ENCODE data around the gene TPK1.

The TPK1 gene

DNA sequence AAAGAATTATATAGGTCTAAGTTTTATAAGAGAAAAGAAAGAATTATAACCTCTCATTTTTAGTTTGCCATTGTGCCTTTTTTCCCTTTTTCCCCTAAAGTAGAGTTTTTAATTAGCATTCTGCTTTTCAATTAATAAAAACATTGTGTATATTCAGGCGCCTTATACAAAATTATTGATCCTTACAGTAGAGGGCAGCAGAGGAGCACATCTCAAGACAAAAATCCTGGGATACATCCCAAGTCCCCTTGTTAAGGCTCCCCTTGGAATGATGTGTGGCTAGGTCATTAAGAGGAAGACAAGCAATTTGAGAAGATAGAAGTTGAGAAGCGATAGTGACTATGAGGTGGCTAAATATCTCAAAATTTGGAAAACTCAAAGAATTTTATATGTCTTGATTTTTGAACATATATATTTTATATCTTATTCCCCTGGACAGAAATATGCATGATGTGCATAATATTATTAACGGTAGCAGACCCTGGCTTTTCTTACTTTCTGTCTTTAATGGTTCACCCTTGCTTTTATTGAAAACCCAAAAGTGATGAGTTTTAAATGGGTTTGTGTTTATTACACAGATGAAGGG is 19.1 kb upstream of the TPK1 start:
- Histone ChIP-seq H3K27me3 (ENCODE audit: control insufficient read depth, insufficient read depth, low read length, poor library complexity, severe bottlenecking) (no peaks in the 10 kb centered on the region), H3K27ac (ENCODE audit: insufficient read depth, low read depth, low read length, poor library complexity, severe bottlenecking) (no peak overlapping the region), H3K4me1 (ENCODE audit: control insufficient read depth, insufficient read depth, low read length) (no peaks in the 10 kb centered on the region), H3K9me3 (ENCODE audit: control insufficient read depth, low read length) (no peaks in the 10 kb centered on the region), H3K36me3 (ENCODE audit: control insufficient read depth, insufficient read depth, low read length) (no peaks in the 10 kb centered on the region), H3K4me3 (ENCODE audit: insufficient read depth, low read depth, low read length) (no peak overlapping the region)
- 50 to 52% methylated on average over 1 to 3 of the region's 3 CpGs for WGBS, 2 experiments

DNA sequence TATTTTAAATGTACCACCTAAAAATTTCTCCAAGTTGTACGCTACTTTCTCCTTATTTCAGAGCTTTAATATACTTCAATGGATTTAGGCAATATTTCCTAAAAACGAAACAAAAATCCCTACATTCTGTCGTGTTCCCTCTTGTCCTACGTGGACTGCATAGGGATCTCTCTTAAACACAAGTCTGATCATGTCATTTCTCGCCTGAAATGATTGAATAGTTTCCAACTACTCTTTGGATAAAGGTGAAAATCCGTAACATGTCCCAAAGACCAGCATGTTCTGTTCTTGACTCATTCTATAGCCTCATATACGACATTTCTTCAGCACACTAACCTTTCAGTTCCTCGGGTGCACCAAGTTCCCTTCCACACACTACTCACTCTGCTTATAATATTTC is 17.7 kb upstream of the TPK1 start:
- H3K4me1 ChIP-seq (ENCODE audit: control insufficient read depth, insufficient read depth, low read length): no peaks in the 10 kb centered on the region
- H3K27me3 ChIP-seq (ENCODE audit: control insufficient read depth, insufficient read depth, low read length, poor library complexity, severe bottlenecking): no peaks in the 10 kb centered on the region
- WGBS, 2 experiments: 89 to 93% methylated on average over 8 of the region's 8 CpGs
- no peak overlapping the region for H3K4me3 ChIP-seq (ENCODE audit: insufficient read depth, low read depth, low read length)
- no peaks in the 10 kb centered on the region for H3K36me3 ChIP-seq (ENCODE audit: control insufficient read depth, insufficient read depth, low read length)
- H3K9me3 ChIP-seq (ENCODE audit: control insufficient read depth, low read length): no peaks in the 10 kb centered on the region
- H3K27ac ChIP-seq (ENCODE audit: insufficient read depth, low read depth, low read length, poor library complexity, severe bottlenecking): no peak overlapping the region

DNA sequence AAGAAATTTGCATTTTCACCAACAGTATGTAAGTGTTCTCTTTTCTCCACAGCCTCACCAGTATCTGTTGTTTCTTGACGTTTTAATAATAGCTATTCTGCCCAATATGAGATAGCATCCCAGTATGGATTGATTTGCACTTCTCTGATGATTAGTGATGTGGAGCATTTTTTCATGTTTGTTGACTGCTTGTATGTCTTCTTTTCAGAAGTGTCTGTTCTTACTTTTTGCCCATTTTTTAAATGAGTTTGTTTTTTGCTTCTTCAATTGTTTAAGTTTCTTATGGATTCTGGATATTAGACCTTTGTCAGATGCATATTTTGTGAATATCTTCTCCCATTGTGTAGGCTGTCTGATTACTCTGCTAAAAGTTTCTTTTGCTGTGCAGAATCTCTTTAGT is 12.2 kb upstream of the TPK1 start:
- Histone ChIP-seq H3K4me1 (ENCODE audit: control insufficient read depth, insufficient read depth, low read length) (no peaks in the 10 kb centered on the region), H3K36me3 (ENCODE audit: control insufficient read depth, insufficient read depth, low read length) (no peaks in the 10 kb centered on the region), H3K9me3 (ENCODE audit: control insufficient read depth, low read length) (no peaks in the 10 kb centered on the region), H3K27ac (ENCODE audit: insufficient read depth, low read depth, low read length, poor library complexity, severe bottlenecking) (no peak overlapping the region), H3K4me3 (ENCODE audit: insufficient read depth, low read depth, low read length) (no peak overlapping the region), H3K27me3 (ENCODE audit: control insufficient read depth, insufficient read depth, low read length, poor library complexity, severe bottlenecking) (no peaks in the 10 kb centered on the region)
- 94 to 100% methylated on average over 1 of the region's 1 CpG for WGBS, 2 experiments

DNA sequence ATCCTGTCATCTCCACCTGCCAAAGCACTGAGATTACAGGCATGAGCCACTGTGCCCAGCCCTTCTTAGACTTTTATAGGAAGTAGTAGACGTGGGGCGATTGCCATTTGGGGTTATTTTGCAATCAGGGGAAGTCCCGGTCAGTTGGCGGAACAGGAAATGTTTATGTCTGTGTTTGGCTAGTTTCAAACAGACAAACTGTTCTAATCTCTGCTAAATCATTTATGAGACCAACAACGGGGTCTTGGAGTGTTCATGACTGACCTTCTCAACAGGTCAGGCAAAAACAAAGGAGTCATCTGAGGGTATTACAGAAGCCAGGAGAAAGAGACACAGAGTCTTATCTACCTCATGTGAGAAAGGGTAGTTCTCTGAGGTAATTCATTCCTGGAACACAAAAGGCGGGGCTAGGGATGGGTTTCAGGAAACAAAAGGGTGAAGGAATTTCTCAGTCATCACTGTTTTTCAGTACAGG is 6.6 kb upstream of the TPK1 start:
- no peaks in the 10 kb centered on the region for H3K27me3 ChIP-seq (ENCODE audit: control insufficient read depth, insufficient read depth, low read length, poor library complexity, severe bottlenecking)
- no peaks in the 10 kb centered on the region for H3K9me3 ChIP-seq (ENCODE audit: control insufficient read depth, low read length)
- no peaks in the 10 kb centered on the region for H3K4me1 ChIP-seq (ENCODE audit: control insufficient read depth, insufficient read depth, low read length)
- 88 to 92% methylated on average over 6 of the region's 6 CpGs for WGBS, 2 experiments
- no peaks in the 10 kb centered on the region for H3K36me3 ChIP-seq (ENCODE audit: control insufficient read depth, insufficient read depth, low read length)
- no peak overlapping the region for H3K27ac ChIP-seq (ENCODE audit: insufficient read depth, low read depth, low read length, poor library complexity, severe bottlenecking)
- no peak overlapping the region for H3K4me3 ChIP-seq (ENCODE audit: insufficient read depth, low read depth, low read length)

DNA sequence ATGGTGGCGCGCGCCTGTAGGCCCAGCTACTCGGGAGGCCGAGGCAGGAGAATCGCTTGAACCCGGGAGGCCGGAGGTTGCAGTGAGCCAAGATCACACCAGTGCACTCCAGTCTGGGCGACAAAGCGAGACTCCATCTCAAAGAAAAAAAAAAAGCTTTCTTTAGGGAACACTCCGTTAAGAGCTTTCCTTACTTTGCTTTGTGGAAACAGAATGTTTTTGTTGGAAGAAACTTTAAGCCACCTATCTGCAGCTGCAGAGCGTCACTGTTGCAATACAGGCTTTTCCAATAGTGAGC is 641 bp upstream of the TPK1 start:
- H3K4me1 ChIP-seq (ENCODE audit: control insufficient read depth, insufficient read depth, low read length): no peaks in the 10 kb centered on the region
- H3K27me3 ChIP-seq (ENCODE audit: control insufficient read depth, insufficient read depth, low read length, poor library complexity, severe bottlenecking): no peaks in the 10 kb centered on the region
- 91 to 97% methylated on average over 12 of the region's 12 CpGs for WGBS, 2 experiments
- H3K27ac ChIP-seq (ENCODE audit: insufficient read depth, low read depth, low read length, poor library complexity, severe bottlenecking): no peak overlapping the region
- H3K4me3 ChIP-seq (ENCODE audit: insufficient read depth, low read depth, low read length): peak overlapping the region; percentile 69
- H3K9me3 ChIP-seq (ENCODE audit: control insufficient read depth, low read length): no peaks in the 10 kb centered on the region
- no peaks in the 10 kb centered on the region for H3K36me3 ChIP-seq (ENCODE audit: control insufficient read depth, insufficient read depth, low read length)

DNA sequence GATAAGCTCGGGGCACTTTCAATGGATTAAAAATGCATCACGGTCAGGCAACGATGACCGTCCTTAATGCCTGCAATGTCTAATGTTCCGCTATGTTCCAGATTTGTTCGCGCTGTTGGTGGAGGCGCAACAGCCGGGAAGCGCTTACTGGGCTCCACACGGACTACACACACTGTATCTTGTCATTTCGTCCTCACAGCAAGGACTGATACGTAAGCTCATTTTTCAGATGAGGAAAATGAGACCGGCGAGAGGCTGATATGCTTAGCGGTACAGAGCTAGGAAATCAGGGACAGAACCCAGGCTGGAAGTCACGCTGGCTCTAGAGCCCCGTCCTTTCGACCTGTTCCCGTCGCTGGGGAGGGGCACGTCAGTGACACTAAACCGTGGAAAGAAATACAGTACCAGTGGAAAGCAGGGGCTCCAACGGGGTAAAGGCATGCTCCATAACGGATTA is 670 bp downstream of the TPK1 start:
- WGBS, 2 experiments: 3 to 4% methylated on average over 25 of the region's 25 CpGs
- no peaks in the 10 kb centered on the region for H3K9me3 ChIP-seq (ENCODE audit: control insufficient read depth, low read length)

DNA sequence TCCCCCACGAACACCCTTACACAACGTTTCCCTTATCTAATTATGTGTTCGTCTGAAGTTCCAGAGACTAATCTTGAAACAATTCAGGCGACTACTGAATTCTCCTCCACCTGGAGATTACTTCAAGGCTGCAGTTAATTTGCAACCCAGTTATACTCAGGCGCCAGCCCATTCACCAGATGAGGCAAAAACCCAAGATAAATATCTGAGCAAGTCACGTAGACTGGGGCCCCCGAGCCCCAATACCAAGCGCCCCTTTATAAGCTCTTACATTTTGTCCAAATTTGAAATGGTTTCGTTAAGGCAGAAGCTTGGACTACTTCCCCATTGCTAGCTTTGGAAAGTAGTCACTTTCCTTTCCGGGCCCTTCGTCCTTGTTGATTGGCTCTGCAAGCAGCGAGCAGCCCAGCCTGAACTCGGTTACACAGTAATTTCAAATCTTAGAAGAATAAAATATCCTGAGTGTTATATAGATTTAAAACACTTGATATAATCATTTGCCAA is 1.2 kb downstream of the TPK1 start:
- H3K27me3 ChIP-seq (ENCODE audit: control insufficient read depth, insufficient read depth, low read length, poor library complexity, severe bottlenecking): no peaks in the 10 kb centered on the region
- WGBS, 2 experiments: 64 to 75% methylated on average over 11 to 13 of the region's 13 CpGs
- H3K27ac ChIP-seq (ENCODE audit: insufficient read depth, low read depth, low read length, poor library complexity, severe bottlenecking): no peak overlapping the region

More for the DNA sequence above, 670 bp downstream of the TPK1 start:
- Histone ChIP-seq H3K4me1 (ENCODE audit: control insufficient read depth, insufficient read depth, low read length) (no peaks in the 10 kb centered on the region), H3K4me3 (ENCODE audit: insufficient read depth, low read depth, low read length) (peak overlapping the region; percentile 69), H3K36me3 (ENCODE audit: control insufficient read depth, insufficient read depth, low read length) (no peaks in the 10 kb centered on the region), H3K27ac (ENCODE audit: insufficient read depth, low read depth, low read length, poor library complexity, severe bottlenecking) (peak overlapping the region; percentile 70), H3K27me3 (ENCODE audit: control insufficient read depth, insufficient read depth, low read length, poor library complexity, severe bottlenecking) (no peaks in the 10 kb centered on the region)

DNA sequence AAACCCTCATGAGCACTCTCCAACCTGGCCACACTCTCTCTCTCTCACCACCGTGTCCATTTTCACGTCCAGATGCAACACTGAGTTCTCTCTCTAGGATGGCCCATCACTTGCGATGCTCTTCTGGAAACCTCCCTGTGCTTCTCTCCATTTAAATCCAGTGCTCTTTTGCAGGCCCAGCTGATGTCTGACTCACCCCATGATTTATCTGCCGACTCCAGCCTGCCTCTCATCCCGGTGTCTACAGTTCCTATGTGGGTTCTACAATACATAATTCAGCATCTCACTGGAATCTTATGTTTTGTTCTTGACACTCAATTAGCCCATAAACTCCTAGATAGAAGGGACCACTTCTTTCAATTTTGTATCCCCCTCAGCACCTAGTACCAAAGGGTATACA is 5.0 kb downstream of the TPK1 start:
- H3K36me3 ChIP-seq (ENCODE audit: control insufficient read depth, insufficient read depth, low read length): no peaks in the 10 kb centered on the region
- no peaks in the 10 kb centered on the region for H3K27me3 ChIP-seq (ENCODE audit: control insufficient read depth, insufficient read depth, low read length, poor library complexity, severe bottlenecking)
- H3K27ac ChIP-seq (ENCODE audit: insufficient read depth, low read depth, low read length, poor library complexity, severe bottlenecking): no peak overlapping the region
- WGBS, 2 experiments: 93 to 95% methylated on average over 5 of the region's 5 CpGs
- H3K4me3 ChIP-seq (ENCODE audit: insufficient read depth, low read depth, low read length): no peak overlapping the region
- H3K4me1 ChIP-seq (ENCODE audit: control insufficient read depth, insufficient read depth, low read length): no peaks in the 10 kb centered on the region
- H3K9me3 ChIP-seq (ENCODE audit: control insufficient read depth, low read length): no peaks in the 10 kb centered on the region

More for the DNA sequence above, 1.2 kb downstream of the TPK1 start:
- no peaks in the 10 kb centered on the region for H3K4me1 ChIP-seq (ENCODE audit: control insufficient read depth, insufficient read depth, low read length)
- no peaks in the 10 kb centered on the region for H3K9me3 ChIP-seq (ENCODE audit: control insufficient read depth, low read length)
- peak overlapping the region; percentile 69 for H3K4me3 ChIP-seq (ENCODE audit: insufficient read depth, low read depth, low read length)
- no peaks in the 10 kb centered on the region for H3K36me3 ChIP-seq (ENCODE audit: control insufficient read depth, insufficient read depth, low read length)

DNA sequence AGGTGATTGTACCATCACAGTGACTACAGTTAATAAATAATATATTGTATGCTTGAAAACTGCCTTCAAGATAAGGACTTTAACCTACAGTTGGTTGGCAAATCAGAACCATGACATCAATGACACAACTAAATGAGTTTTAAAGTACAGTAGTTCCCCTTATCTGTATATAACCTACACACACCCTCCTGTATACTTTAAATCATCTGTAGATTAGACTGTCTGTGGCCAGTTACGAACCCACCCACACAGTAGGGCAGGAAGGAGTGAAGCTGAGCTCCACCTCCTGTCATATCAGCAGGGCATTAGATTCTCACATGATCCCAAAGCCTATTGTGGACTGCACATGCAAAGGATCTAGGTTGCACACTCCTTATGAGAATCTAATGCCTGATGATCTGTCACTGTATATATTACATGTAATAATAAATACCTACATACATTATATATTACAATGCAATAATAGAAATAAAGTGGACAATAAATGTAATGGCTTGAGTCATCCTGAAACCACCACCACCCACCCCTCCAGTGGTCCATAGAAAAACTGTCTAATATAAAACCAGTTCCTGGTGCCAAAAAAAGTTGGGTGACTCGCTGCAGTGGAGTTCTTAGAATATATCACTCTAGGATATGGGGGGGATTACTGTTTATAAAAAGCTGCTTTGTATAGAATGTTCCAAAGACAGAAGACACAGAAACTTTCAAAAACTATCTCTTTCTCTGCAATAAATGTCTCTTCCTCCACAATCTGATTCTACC is 5.6 kb downstream of the TPK1 start:
- Histone ChIP-seq H3K27ac (ENCODE audit: insufficient read depth, low read depth, low read length, poor library complexity, severe bottlenecking) (no peak overlapping the region), H3K4me3 (ENCODE audit: insufficient read depth, low read depth, low read length) (no peak overlapping the region), H3K4me1 (ENCODE audit: control insufficient read depth, insufficient read depth, low read length) (no peaks in the 10 kb centered on the region), H3K27me3 (ENCODE audit: control insufficient read depth, insufficient read depth, low read length, poor library complexity, severe bottlenecking) (no peaks in the 10 kb centered on the region), H3K9me3 (ENCODE audit: control insufficient read depth, low read length) (no peaks in the 10 kb centered on the region), H3K36me3 (ENCODE audit: control insufficient read depth, insufficient read depth, low read length) (no peaks in the 10 kb centered on the region)
- 97 to 100% methylated on average over 1 to 2 of the region's 2 CpGs for WGBS, 2 experiments

DNA sequence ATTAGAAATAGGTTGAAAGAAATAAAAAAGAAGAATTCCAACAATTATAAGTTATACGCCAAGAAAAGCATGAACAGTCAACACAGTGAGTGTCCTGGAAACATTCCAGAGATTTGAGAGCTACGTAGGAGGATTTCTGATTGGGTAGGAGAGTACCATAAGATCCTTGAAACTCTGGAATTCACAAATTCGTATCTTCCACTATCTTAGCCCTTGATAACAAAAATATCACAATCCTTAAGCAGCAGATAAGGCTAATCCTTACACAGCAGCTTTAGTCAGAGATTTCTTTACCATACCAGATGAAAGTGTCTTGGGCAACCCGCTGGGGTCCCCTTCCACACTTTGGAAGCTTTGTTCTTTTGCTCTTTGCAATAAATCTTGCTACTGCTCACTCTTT is 8.2 kb downstream of the TPK1 start:
- no peak overlapping the region for H3K4me3 ChIP-seq (ENCODE audit: insufficient read depth, low read depth, low read length)
- H3K9me3 ChIP-seq (ENCODE audit: control insufficient read depth, low read length): no peaks in the 10 kb centered on the region
- no peaks in the 10 kb centered on the region for H3K36me3 ChIP-seq (ENCODE audit: control insufficient read depth, insufficient read depth, low read length)
- no peaks in the 10 kb centered on the region for H3K27me3 ChIP-seq (ENCODE audit: control insufficient read depth, insufficient read depth, low read length, poor library complexity, severe bottlenecking)
- no peaks in the 10 kb centered on the region for H3K4me1 ChIP-seq (ENCODE audit: control insufficient read depth, insufficient read depth, low read length)
- WGBS, 2 experiments: 88 to 92% methylated on average over 4 of the region's 4 CpGs
- H3K27ac ChIP-seq (ENCODE audit: insufficient read depth, low read depth, low read length, poor library complexity, severe bottlenecking): no peak overlapping the region
